HepG2 (cell line): ENCODE measurements around the gene IQCE.
A peak's percentile ranks its signal among the peaks of the same experiment; 100 is the strongest.

Source experiments
- AHDC1 ChIP-seq: sonication (generic); formaldehyde crosslinking; IDR thresholded peaks from 2 replicates; pipeline ENCODE4 v1.5.1; 2020; ENCODE audit warnings: mild to moderate bottlenecking, missing genetic modification reagents, borderline replicate concordance
- HMGXB4 ChIP-seq, 2 experiments: sonication (generic) in 1 of 2; formaldehyde crosslinking in 1 of 2; IDR thresholded peaks; 2 replicates each; pipeline versions ENCODE4 v1.4.0 to v1.6.1; 2018 to 2020; ENCODE audit warnings: missing genetic modification reagents in 2 of 2, borderline replicate concordance in 1 of 2, low read depth in 1 of 2, mild to moderate bottlenecking in 1 of 2, missing biosample characterization in 1 of 2
- MBD4 ChIP-seq: IDR thresholded peaks from 2 replicates; pipeline ENCODE4 v1.6.1; 2012; ENCODE audit warnings: low read length, inconsistent platforms, borderline replicate concordance
- POLR2AphosphoS5 ChIP-seq: IDR thresholded peaks from 2 replicates; pipeline ENCODE4 v1.6.1; 2012; ENCODE audit warnings: low read depth, low read length
- ZKSCAN5 ChIP-seq: sonication (generic); formaldehyde crosslinking; IDR thresholded peaks from 2 replicates; pipeline ENCODE4 v1.5.1; 2020; ENCODE audit warnings: mild to moderate bottlenecking, missing genetic modification reagents
- ZNF766 ChIP-seq: sonication (generic); formaldehyde crosslinking; IDR thresholded peaks from 2 replicates; pipeline ENCODE4 v1.5.0; 2020; ENCODE audit warnings: missing genetic modification reagents, borderline replicate concordance
- ZSCAN29 ChIP-seq: sonication (generic); formaldehyde crosslinking; conservative IDR thresholded peaks from 2 replicates; pipeline ENCODE4 v1.4.0; 2020; ENCODE audit warnings: mild to moderate bottlenecking, missing genetic modification reagents
- ZZZ3 ChIP-seq: sonication (generic); formaldehyde crosslinking; IDR thresholded peaks from 2 replicates; pipeline ENCODE4 v1.4.0; 2020; ENCODE audit warnings: missing genetic modification reagents, mild to moderate bottlenecking, borderline replicate concordance

- TF ChIP-seq ZZZ3 (CRISPR knock-in tag) (no peak), ZKSCAN5 (CRISPR knock-in tag) (no peak), AHDC1 (no peak), POLR2AphosphoS5 (no peak), ZSCAN29 (CRISPR knock-in tag) (no peak), HMGXB4 (CRISPR knock-in tag; IDR thresholded peaks at IDR 0.05; ENCODE audit: borderline replicate concordance in 1 of 2, low read depth in 1 of 2) (0 out of 4 replicates have a peak, but pooled peaks of 1 of the 2 experiments have one; percentile 17), ZNF766 (CRISPR knock-in tag) (no peak), MBD4 (no peak)
These were observed 97.3 kb downstream of the IQCE start for GRCh38 chr7:2655870-2656614.
